HG03354 (cell line): ENCODE results near the gene DNAH8.

Experiments
- ATAC-seq: cut with Tn5 transposase; IDR thresholded peaks from one replicate; pipeline ENCODE4 v1.9.1; 2021; ENCODE audit warnings: mild to moderate bottlenecking; ENCODE audit not compliant: unreplicated experiment, poor library complexity, severe bottlenecking

DNAH8 gene

DNA sequence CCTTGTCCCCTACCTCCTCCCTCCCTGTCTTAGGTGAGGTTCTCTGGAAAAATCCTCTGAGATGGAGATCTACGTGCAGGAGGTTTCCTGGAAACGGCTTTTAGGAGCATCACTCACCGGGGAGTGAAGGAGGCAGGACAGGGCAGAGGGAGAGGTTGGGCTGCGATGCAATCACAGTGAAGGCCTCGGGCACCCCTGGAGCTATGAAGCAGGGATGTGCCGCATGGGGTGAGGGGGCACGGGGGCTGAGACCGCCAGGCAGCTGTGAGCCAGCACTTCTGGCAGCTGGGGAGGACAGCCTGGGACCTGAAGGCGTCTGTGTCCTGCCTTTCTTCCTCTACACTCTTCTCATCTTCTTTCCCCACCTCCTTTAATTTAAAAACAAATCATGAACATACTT is 320.6 kb downstream of the DNAH8 start:
- no peak for ATAC-seq

DNA sequence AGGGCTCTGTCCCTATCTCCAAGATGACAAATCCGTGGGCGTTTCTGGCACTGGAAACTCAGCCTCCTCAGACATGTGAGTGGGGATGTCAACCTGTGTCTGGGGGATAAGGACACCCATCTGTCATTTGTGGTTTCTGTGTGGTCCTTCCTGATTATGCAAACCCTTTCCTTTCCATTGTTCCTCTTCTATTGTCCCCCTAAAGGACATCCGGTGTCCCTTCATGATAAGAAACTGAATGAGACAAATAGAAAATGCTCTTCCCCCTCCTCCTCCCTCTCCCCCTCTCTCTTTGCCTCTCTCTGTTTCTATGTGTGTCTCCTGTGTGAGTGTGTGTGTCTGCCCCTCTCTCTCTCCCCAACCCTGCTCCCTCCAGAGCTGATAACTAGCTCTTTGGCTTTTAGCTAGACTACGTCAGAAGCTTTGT is 322.0 kb downstream of the DNAH8 start:
- no peak for ATAC-seq

GRCh38 chr6:39037707-39038106 is 322.6 kb downstream of the DNAH8 start:
- no peak for ATAC-seq

DNA sequence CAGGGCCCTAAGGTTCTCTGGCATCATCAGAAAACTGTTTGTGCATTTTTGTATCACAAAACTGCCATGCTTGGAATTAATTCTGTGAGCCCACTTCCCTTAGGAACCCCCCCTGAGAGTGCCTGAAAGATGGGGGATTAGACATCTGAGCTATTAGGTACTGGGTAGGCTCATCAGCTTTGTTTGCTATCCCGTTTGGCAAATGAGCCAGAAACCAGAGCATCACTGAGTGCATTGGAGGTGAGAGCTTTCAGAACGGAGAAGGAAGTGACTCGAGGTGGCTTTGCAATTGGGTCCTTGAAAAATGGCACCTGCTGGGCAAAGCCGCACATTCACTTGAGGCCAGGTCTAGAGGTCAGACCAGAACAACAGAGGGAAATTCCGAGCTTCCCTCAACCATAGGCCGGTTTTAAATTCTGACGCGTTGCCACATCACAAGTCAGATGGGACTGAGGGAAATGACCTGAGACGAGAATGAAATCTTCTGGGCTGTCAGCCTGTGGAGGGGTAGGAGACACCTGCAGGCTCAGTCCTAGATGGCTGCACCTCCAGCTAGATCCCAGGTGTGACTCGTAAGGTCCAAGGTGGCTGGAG is 325.1 kb downstream of the DNAH8 start:
- no peak for ATAC-seq

DNA sequence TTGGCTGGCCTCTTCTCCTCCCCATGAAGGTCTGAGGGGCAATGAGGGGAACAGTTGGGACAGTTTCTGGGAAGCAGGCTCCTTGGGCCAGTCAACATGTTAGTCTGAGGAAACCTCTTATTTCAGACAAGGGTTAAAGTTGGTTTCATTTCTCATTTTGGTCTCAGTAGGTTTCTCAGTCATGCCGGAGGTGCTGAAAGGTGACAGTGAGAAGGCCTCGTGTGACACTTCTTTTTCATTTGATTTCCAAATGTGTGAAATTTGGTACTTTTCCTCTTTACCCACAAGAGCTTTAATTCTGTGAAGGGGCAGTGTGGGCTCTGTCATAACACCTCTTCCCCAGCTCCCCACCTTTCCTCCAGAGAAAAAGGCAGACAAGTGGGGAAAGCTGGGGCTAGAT is 326.0 kb downstream of the DNAH8 start:
- no peak for ATAC-seq

- ATAC-seq: no peak
These were observed 328.7 kb downstream of the DNAH8 start for GRCh38 chr6:39043776-39044175.

DNA sequence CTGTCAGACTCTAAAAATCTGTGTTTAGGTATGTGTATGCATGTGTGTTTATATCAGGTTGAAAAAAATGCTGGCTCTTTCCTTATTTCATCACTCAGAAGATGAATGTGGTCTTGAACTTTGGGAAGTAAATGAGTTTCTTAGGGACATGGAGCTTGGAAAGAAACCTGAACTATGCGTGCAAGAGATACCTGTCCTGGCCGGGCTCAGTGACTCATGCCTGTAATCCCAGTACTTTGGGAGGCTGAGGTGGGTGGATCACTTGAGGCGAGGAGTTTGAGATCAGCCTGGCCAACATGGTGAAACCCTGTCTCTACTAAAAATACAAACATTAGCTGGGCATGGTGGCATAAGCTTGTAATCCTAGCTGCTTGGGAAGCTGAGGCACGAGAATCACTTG is 329.1 kb downstream of the DNAH8 start:
- no peak for ATAC-seq

GRCh38 chr6:39047434-39048327 is 332.6 kb downstream of the DNAH8 start:
- no peak for ATAC-seq

- no peak for ATAC-seq
These were observed 333.6 kb downstream of the DNAH8 start, which contains the start of gene GLP1R for GRCh38 chr6:39048481-39049399. TSS of gene GLP1R (plus strand) at chr6:39048781. CDS start at chr6:39048841, 60 bp downstream.

- no peak for ATAC-seq
These were observed 334.6 kb downstream of the DNAH8 start for GRCh38 chr6:39049575-39050283.

DNA sequence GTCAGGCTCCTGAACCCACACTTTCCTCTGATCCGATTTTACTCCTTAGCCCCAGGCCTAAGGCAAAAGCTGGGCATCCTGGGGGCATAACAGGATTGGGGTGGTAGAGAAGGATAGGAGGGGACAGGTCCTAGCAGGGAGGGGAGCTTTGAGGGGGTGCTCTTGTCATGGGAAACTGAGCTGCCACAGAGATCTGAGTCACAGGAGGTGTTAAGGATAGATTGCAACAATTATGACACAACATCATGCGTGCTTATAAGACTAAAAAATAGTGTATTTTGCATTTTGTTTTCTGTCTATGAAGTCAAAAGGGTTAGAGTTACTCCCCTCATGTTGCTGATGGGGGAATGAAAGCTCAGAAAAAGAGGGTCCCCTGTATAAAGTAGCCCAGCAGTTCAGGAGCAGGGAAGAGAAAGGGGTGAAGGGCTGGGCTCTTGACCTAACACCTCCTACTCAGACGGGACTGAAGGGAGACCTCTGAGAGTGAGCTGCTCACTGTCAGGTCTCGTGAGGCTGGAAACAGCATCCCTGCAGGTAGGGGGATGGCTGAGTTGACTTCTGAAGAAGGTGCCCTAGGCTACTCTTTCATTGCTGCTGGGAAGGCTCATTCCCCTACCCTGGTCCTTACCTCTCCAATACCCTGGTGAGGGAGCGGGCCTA is 335.5 kb downstream of the DNAH8 start:
- no peak for ATAC-seq

GRCh38 chr6:39051399-39052122 is 336.4 kb downstream of the DNAH8 start:
- ATAC-seq: no peak

DNA sequence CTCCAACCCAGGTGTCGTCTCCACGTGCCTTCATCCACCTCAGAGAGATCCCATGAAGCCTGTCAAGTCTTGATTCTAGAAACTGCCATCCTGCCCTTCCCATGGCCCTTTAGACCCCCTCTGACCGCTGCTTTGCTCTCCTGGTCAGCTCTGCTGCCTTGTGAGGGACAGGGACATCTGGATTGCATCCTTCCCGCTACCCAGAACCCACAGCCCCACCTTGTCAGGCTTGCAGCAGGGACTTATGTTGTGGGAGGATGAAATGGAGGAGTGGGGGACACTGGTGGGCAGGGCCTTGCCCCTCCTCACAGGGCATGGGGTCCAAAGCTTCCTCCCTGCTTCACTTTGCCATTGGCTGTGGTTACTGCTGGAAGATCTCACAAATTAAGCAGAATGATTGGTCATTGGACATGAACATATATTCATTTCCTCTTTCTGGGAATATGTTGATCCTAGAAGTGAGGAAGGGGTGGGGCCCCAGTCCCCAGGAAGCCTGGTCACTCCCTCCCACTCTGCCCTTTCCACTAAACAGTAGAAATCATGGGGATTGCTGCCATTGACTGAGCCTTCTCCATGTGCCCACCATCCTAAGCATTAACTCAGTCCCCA is 338.0 kb downstream of the DNAH8 start:
- ATAC-seq: no peak

DNA sequence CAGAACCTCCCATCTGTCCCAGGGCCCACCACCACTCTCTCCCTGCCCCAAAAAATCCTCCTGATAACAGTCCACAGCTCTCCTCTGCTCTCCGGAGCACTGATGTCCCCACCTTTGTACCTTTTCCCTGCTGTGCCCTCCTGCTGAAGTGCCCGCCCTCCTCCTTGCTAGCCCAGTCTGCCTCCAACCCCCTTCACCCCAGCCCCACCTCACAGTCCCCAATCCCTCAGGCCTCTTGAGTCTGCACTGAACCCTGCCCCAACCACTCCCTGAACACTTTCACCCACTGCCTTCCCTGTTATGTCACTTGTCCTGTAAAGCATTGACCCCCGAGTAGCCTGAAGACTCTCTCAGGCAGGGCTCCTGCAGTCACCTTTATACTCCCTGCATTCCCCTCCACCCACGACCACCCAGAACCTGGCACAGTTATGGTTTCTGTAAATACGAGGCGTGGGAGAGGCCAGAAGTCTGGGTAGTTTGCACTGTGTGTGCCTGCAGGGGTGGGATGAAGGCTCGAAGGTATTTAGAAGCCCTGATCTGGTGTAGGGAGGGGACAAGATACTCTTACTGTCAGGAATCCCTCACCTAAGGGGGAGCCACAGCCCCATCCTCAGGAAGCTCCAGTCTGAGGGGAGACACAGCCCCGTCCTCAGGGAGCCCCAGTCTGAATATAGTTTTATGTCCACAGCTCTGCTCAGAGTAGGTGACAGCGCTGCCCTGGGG is 338.9 kb downstream of the DNAH8 start:
- no peak for ATAC-seq

DNA sequence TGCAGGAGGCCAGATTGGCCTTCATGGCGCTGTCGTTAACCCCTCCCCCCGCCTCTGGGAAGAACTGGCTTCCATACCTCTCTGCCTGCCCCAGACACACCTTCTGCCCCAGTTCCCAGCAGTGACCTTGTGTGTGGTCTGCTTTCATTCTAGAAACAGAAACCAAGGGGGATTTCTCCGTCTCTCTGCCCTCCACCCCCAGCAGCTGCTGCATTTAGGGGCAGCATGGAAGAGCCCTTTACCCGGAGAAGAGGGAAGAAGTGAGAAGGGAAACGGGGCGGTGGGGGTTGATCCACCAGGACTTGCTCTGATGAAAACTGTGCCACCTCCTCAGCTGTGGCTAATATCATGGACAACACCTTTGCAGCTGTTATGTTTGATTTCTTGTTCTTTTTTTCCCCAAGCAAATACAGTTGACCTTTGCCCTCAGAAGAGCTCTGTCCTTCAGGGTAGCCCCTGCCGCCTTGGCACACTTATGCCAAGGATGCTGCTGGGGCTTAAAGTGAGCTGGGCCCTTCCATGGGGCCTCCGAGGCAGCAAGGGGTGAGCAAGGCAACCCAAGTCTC is 339.5 kb downstream of the DNAH8 start:
- ATAC-seq: no peak

DNA sequence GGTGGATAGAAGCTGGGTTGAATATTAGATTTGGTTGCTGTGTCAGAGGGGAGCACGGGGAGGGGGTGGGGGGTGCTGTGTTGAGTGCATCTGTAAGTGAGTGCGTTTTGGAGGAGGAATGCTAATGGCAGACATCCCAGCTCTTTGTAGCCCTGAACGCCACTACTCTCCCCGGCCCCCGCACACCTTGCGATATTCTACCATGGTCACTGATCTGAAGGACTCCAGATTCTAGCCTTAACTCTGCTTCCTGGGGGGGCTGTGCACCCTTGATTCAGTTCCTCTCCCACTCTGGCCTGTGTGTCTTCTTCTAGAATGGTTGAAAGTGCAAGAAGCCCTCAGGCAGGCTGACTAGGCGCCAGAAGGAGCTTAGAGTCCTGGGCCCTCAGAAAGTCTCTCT is 340.6 kb downstream of the DNAH8 start:
- ATAC-seq: no peak

GRCh38 chr6:39056191-39056590 is 341.1 kb downstream of the DNAH8 start:
- ATAC-seq: no peak
